Activated CD4-positive, alpha-beta memory T cell treated with anti-CD3 and anti-CD28 coated beads for 36 hours (primary cell): Measurements from ENCODE around the gene SLC24A3. TPM values are rescaled to one million over a fixed set of nuclear protein-coding genes. Genes with fewer than 3 reads are reported as not detected.

ENCODE experiments used
- CTCF ChIA-PET: fragments of 350-600 bp; sonication (Branson Sonifier 250); formaldehyde crosslinking; loops from one replicate; lab custom pipeline; 2021; ENCODE audit warnings: antibody characterized with exemption, inconsistent platforms; lab: Charles Lee
- POLR2A ChIA-PET: fragments of 350-600 bp; sonication (Branson Sonifier 250); formaldehyde crosslinking; loops from one replicate; lab custom pipeline; 2021; ENCODE audit warnings: antibody characterized with exemption; lab: Charles Lee
- DNase-seq: peaks from one replicate; pipeline ENCODE4 v3.0.0-alpha.2; 2020
- H3K27ac Mint-ChIP-seq: one replicate; pipeline ENCODE4 v1.8.0; 2021; ENCODE audit warnings: mixed read lengths
- H3K27me3 Mint-ChIP-seq: one replicate; pipeline ENCODE4 v1.8.0; 2021; ENCODE audit warnings: mixed read lengths
- H3K36me3 Mint-ChIP-seq: one replicate; pipeline ENCODE4 v1.8.0; 2021; ENCODE audit warnings: mixed read lengths
- H3K4me1 Mint-ChIP-seq: one replicate; pipeline ENCODE4 v1.8.0; 2021; ENCODE audit warnings: low read depth, mixed read lengths
- H3K4me3 Mint-ChIP-seq: one replicate; pipeline ENCODE4 v1.8.0; 2021; ENCODE audit warnings: mild to moderate bottlenecking, mixed read lengths
- H3K9me3 Mint-ChIP-seq: one replicate; pipeline ENCODE4 v1.8.0; 2021; ENCODE audit warnings: mixed read lengths
- intact Hi-C: fragments of 100-400 bp; cut with micrococcal nuclease; formaldehyde crosslinking; loops from one replicate; pipeline ENCODE4 v1.15.1; 2023
- total RNA-seq, 2 experiments: library from RNA; stranded (reverse); gene quantifications; one replicate each; pipeline ENCODE4 v1.2.3, GENCODE V29; 2021

SLC24A3 gene
- total RNA-seq, 2 experiments from 2014 or later = not detected

GRCh38 chr20:19652591-19653026 is 440.2 kb downstream of the SLC24A3 start:
- no peak for DNase-seq
- Mint-ChIP-seq H3K4me3 (no peak overlapping the region), H3K4me1 (no peaks in the 10 kb centered on the region), H3K36me3 (no peaks in the 10 kb centered on the region), H3K27ac (no peak overlapping the region), H3K27me3 (peaks cover 6% of the 10 kb centered on the region), H3K9me3 (no peaks in the 10 kb centered on the region)
- ChIA-PET CTCF (no interaction called here), POLR2A (no interaction called here)
- intact Hi-C loops = no loop called here

- CTCF ChIA-PET = no interaction called here
- DNase-seq = no peak
- Mint-ChIP-seq H3K4me3 (no peak overlapping the region), H3K27me3 (peaks cover 6% of the 10 kb centered on the region), H3K9me3 (no peaks in the 10 kb centered on the region), H3K4me1 (no peaks in the 10 kb centered on the region), H3K27ac (no peak overlapping the region), H3K36me3 (no peaks in the 10 kb centered on the region)
- POLR2A ChIA-PET = no interaction called here
- intact Hi-C loops = no loop called here
Measured at GRCh38 chr20:19653327-19653726, 440.9 kb downstream of the SLC24A3 start.

DNA sequence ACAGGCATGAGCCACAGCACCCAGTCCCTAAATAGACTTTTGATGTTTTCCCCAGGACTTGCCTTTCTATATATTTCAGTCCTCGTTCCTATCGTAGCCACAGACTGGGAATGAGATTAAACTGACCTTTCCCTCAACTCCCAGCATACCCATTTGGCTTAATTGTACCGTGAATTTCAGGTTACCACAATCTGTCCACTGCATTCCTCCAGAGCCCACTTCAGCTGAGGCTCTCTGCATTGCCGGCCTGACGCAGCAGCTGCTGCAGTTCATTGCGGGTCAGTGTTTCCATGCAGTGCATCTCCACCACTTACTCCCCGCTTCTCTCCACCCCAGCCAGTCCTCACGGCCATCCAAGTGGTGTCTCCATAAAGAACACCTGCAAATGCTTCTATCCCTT is 442.5 kb downstream of the SLC24A3 start:
- Mint-ChIP-seq H3K9me3 (no peaks in the 10 kb centered on the region), H3K27me3 (peaks cover 6% of the 10 kb centered on the region), H3K27ac (no peak overlapping the region), H3K4me3 (no peak overlapping the region), H3K4me1 (no peaks in the 10 kb centered on the region), H3K36me3 (no peaks in the 10 kb centered on the region)
- DNase-seq = no peak
- ChIA-PET CTCF (interaction anchor here (0.6 kb wide), 1 partner anchor 177 kb away, joined by 3 read pairs; no protein-coding TSS in a partner anchor), POLR2A (no interaction called here)
- intact Hi-C loops = no loop called here

- H3K4me3 Mint-ChIP-seq = no peak overlapping the region
- intact Hi-C loops = no loop called here
- ChIA-PET CTCF (no interaction called here), POLR2A (no interaction called here)
- no peaks in the 10 kb centered on the region for H3K36me3 Mint-ChIP-seq
- no peak for DNase-seq
- no peaks in the 10 kb centered on the region for H3K4me1 Mint-ChIP-seq
- H3K27me3 Mint-ChIP-seq = peaks cover 26% of the 10 kb centered on the region
- no peak overlapping the region for H3K27ac Mint-ChIP-seq
- no peaks in the 10 kb centered on the region for H3K9me3 Mint-ChIP-seq
Measured at GRCh38 chr20:19658137-19658536, 445.7 kb downstream of the SLC24A3 start.

DNA sequence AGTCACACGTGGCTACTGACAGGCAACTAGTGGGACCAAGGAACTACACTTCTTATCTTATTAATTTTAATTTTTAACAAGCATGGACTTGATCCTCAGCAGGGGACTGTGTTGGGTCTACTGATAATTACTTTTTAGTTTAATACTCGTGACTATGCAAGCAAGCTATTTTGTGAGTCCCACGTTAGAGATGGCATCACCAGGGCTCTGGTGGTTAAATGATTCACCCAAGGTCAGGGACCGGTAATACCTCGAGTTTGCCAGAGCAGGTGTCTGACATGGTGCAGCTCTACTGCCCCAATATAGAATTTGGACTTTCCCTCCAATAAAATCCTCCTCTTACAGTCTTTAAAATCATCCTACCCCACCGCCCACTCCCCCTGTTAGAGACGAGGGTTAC is 447.0 kb downstream of the SLC24A3 start:
- intact Hi-C loops = no loop called here
- Mint-ChIP-seq H3K9me3 (no peaks in the 10 kb centered on the region), H3K36me3 (no peaks in the 10 kb centered on the region), H3K4me1 (no peaks in the 10 kb centered on the region), H3K27ac (no peak overlapping the region), H3K27me3 (peaks cover 27% of the 10 kb centered on the region), H3K4me3 (no peak overlapping the region)
- ChIA-PET CTCF (interaction anchor here (1.0 to 4.8 kb wide), 2 partner anchors 13 to 454 kb away, joined by 3 to 35 read pairs; no protein-coding TSS in a partner anchor), POLR2A (no interaction called here)
- no peak for DNase-seq

DNA sequence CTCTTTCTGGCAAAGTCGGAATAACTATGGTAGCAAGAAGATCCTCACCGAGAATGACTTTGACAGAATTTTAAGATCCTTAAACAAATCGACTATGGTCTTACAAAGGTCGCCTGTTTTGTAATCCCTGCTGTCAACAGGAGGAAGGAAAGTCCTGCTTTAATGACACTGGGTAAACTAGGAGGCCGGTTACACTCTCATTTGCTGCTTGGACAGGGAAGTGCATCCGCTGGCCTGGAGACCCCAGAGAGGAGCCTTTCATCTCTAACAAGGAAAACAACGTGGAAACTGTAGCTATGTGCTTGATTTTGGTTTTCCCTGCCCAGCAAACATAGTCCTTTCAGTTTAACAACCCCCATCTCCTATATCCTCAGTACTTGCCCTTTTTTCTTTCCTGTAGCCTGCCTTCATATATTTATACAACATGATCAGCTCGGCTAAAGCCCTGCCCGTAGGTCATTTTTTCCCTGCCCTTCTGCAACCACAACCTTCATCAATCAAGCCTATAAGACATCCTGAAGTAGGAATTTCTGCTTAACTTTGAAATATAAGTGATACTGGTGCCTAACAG is 448.5 kb downstream of the SLC24A3 start:
- POLR2A ChIA-PET = no interaction called here
- H3K4me3 Mint-ChIP-seq = no peak overlapping the region
- H3K4me1 Mint-ChIP-seq = no peaks in the 10 kb centered on the region
- DNase-seq = no peak
- intact Hi-C loops = no loop called here
- H3K9me3 Mint-ChIP-seq = no peaks in the 10 kb centered on the region
- CTCF ChIA-PET = interaction anchor here (0.8 to 4.8 kb wide), 8 partner anchors 11 to 455 kb away, joined by 3 to 35 read pairs (median 4); no protein-coding TSS in a partner anchor
- peaks cover 27% of the 10 kb centered on the region for H3K27me3 Mint-ChIP-seq
- H3K36me3 Mint-ChIP-seq = no peaks in the 10 kb centered on the region
- no peak overlapping the region for H3K27ac Mint-ChIP-seq

- Mint-ChIP-seq H3K36me3 (no peaks in the 10 kb centered on the region), H3K4me3 (no peak overlapping the region), H3K27ac (no peak overlapping the region), H3K27me3 (peaks cover 27% of the 10 kb centered on the region), H3K9me3 (no peaks in the 10 kb centered on the region), H3K4me1 (no peaks in the 10 kb centered on the region)
- intact Hi-C loops = loop anchor here (1.0 to 2.0 kb wide), 2 partner anchors 33 to 456 kb away; no protein-coding TSS in a partner anchor
- CTCF ChIA-PET = interaction anchor here (0.6 to 4.8 kb wide), 11 partner anchors 12 to 1030 kb away, joined by 3 to 35 read pairs (median 4); no protein-coding TSS in a partner anchor
- POLR2A ChIA-PET = no interaction called here
- DNase-seq = peak; percentile 62
Measured at GRCh38 chr20:19661717-19662636, 449.5 kb downstream of the SLC24A3 start.

- intact Hi-C loops = loop anchor here (1.0 to 2.0 kb wide), 2 partner anchors 34 to 456 kb away; no protein-coding TSS in a partner anchor
- Mint-ChIP-seq H3K27ac (no peak overlapping the region), H3K27me3 (peaks cover 27% of the 10 kb centered on the region), H3K36me3 (no peaks in the 10 kb centered on the region), H3K9me3 (no peaks in the 10 kb centered on the region), H3K4me1 (no peaks in the 10 kb centered on the region), H3K4me3 (no peak overlapping the region)
- POLR2A ChIA-PET = no interaction called here
- CTCF ChIA-PET = interaction anchor here (0.6 to 4.8 kb wide), 5 partner anchors 34 to 1249 kb away, joined by 3 to 35 read pairs (median 5); no protein-coding TSS in a partner anchor
- no peak for DNase-seq
Measured at GRCh38 chr20:19662637-19662995, 450.2 kb downstream of the SLC24A3 start.

DNA sequence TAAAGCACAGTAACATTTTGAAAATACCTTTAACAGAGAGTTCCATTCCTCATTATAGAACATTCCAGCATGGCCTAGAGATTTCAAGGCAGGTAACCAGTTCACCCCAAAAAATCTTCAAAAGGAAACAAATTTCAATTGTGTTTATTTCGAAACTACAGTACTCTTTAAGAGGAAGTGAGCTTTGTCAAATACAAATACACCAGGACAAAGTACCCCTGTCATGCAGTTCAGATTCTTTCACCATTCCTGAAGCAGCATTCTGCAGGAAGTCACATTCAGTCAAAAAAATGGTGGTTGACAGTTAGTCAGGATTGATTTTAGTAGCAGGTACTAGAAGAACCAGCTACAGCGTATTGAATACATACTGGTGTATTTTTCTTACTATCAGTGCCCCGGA is 456.0 kb downstream of the SLC24A3 start:
- no peak overlapping the region for H3K4me3 Mint-ChIP-seq
- H3K9me3 Mint-ChIP-seq = no peaks in the 10 kb centered on the region
- H3K36me3 Mint-ChIP-seq = no peaks in the 10 kb centered on the region
- H3K27me3 Mint-ChIP-seq = peaks cover 12% of the 10 kb centered on the region
- DNase-seq = no peak
- H3K4me1 Mint-ChIP-seq = no peaks in the 10 kb centered on the region
- ChIA-PET POLR2A (no interaction called here), CTCF (no interaction called here)
- H3K27ac Mint-ChIP-seq = no peak overlapping the region
- intact Hi-C loops = no loop called here

DNA sequence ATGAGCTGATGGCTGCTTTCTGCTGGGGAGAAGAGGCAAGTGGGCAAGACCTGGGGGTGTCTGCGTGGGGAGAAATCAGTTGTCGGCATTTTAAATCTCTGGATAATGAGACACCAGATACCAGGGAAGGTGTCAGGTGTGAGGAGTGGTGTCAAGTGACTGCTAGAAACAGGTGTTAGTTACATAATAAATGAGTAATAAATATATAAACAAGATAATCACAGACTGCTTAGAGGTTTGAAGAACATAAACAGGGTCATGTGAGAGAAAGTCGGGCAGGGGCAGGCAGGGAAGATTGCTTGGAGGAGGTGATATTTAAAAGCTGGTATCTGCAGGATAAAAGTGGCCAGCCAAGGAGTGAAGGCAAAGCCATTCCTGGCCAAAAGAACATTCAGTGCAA is 458.4 kb downstream of the SLC24A3 start:
- no peaks in the 10 kb centered on the region for H3K36me3 Mint-ChIP-seq
- ChIA-PET POLR2A (no interaction called here), CTCF (no interaction called here)
- intact Hi-C loops = no loop called here
- no peaks in the 10 kb centered on the region for H3K4me1 Mint-ChIP-seq
- no peak overlapping the region for H3K4me3 Mint-ChIP-seq
- H3K27me3 Mint-ChIP-seq = peaks cover 9% of the 10 kb centered on the region
- no peak overlapping the region for H3K27ac Mint-ChIP-seq
- H3K9me3 Mint-ChIP-seq = no peaks in the 10 kb centered on the region
- no peak for DNase-seq

- CTCF ChIA-PET = no interaction called here
- Mint-ChIP-seq H3K4me3 (no peak overlapping the region), H3K4me1 (no peaks in the 10 kb centered on the region)
Measured at GRCh38 chr20:19671374-19671773, 458.9 kb downstream of the SLC24A3 start.

DNA sequence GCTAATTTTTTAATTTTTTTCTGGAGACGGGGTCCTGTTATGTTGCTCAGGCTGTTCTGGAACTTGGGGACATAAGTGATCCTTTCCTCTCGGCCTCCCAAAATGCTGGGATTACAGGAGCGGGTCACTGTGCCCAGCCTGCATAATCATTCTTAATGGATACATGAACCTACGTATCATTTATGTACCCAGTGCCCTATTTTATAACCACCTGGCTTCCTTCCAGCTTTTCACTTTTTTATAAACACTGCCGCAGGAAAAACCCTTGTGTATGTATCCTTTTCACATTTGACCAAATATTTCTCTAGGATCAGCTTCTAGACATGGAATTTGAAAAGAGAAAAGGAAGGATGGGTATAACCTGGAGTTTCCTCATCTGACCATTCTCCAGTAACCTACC is 460.1 kb downstream of the SLC24A3 start:
- no peaks in the 10 kb centered on the region for H3K9me3 Mint-ChIP-seq
- DNase-seq = no peak
- peaks cover 10% of the 10 kb centered on the region for H3K27me3 Mint-ChIP-seq
- no peaks in the 10 kb centered on the region for H3K4me1 Mint-ChIP-seq
- ChIA-PET CTCF (interaction anchor here (1.5 kb wide), 1 partner anchor 12 kb away, joined by 3 read pairs; no protein-coding TSS in a partner anchor), POLR2A (no interaction called here)
- H3K27ac Mint-ChIP-seq = no peak overlapping the region
- no peaks in the 10 kb centered on the region for H3K36me3 Mint-ChIP-seq
- no peak overlapping the region for H3K4me3 Mint-ChIP-seq
- intact Hi-C loops = no loop called here

More at GRCh38 chr20:19671374-19671773, 458.9 kb downstream of the SLC24A3 start:
- POLR2A ChIA-PET = no interaction called here
- DNase-seq = no peak
- Mint-ChIP-seq H3K27ac (no peak overlapping the region), H3K36me3 (no peaks in the 10 kb centered on the region), H3K27me3 (peaks cover 9% of the 10 kb centered on the region), H3K9me3 (no peaks in the 10 kb centered on the region)
- intact Hi-C loops = no loop called here
